ENCODE measurements around the gene WNT7A. TPM values are rescaled to one million over a fixed set of nuclear protein-coding genes. Genes with fewer than 3 reads are reported as not detected.

The WNT7A gene
- total RNA-seq, 1 donor from 2014 or later: not detected

DNA sequence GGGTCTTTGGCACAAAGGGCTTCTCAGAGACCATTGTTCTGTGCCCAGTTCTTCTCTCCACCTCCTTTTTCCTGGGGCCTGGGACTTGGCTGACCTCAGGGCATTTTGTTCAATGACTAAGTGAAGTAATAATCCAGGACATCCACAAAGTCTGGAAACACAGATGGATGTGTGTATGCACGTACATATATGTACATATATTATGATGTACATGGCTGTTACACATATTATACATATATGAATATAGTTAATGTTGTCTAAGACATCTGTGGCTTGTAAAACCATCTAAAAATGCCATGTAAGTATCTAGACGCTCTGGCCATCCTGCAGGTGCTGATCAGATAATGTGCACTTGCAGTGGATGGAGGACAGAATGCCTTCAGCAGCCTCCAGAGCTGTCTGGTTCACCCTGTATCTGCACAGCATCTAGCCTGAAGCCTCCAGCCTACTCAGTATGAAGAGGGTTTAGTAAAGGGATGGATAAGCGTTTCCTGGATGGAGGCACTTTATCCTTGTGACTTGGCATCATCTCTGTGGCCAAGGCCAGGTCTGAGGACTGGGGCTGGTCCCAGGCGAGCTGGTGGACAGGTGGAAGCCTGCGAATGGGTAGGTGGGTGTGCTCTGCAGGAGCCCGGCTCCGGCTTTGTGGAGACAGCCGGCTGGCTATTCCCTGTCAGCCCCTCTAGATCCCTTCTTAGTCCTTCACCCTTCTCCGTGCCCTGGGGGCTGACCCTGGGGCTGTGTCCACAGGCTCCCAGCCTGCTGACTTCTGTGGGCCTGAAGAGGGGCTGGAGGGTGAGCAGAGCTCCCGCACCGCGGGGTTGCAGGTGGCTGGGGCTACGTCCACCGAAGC, 88.4 kb downstream of the WNT7A start:
- TF ChIP-seq, protein P1, sequence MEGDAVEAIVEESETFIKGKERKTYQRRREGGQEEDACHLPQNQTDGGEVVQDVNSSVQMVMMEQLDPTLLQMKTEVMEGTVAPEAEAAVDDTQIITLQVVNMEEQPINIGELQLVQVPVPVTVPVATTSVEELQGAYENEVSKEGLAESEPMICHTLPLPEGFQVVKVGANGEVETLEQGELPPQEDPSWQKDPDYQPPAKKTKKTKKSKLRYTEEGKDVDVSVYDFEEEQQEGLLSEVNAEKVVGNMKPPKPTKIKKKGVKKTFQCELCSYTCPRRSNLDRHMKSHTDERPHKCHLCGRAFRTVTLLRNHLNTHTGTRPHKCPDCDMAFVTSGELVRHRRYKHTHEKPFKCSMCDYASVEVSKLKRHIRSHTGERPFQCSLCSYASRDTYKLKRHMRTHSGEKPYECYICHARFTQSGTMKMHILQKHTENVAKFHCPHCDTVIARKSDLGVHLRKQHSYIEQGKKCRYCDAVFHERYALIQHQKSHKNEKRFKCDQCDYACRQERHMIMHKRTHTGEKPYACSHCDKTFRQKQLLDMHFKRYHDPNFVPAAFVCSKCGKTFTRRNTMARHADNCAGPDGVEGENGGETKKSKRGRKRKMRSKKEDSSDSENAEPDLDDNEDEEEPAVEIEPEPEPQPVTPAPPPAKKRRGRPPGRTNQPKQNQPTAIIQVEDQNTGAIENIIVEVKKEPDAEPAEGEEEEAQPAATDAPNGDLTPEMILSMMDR (IDR thresholded peaks at IDR 0.05): no peak
- no peaks in the 10 kb centered on the region for H3K36me3 Mint-ChIP-seq (ENCODE audit: unreplicated experiment)
- H3K27me3 Mint-ChIP-seq (ENCODE audit: unreplicated experiment): peaks cover 4% of the 10 kb centered on the region
- H3K27ac Mint-ChIP-seq (ENCODE audit: unreplicated experiment): no peak overlapping the region
- no peak overlapping the region for H3K4me3 Mint-ChIP-seq (ENCODE audit: unreplicated experiment)
- H3K9me3 Mint-ChIP-seq (ENCODE audit: unreplicated experiment): no peaks in the 10 kb centered on the region
- H3K4me1 Mint-ChIP-seq (ENCODE audit: unreplicated experiment): no peaks in the 10 kb centered on the region
- DNase-seq (ENCODE audit: extremely low spot score, unreplicated experiment): no peak

DNA sequence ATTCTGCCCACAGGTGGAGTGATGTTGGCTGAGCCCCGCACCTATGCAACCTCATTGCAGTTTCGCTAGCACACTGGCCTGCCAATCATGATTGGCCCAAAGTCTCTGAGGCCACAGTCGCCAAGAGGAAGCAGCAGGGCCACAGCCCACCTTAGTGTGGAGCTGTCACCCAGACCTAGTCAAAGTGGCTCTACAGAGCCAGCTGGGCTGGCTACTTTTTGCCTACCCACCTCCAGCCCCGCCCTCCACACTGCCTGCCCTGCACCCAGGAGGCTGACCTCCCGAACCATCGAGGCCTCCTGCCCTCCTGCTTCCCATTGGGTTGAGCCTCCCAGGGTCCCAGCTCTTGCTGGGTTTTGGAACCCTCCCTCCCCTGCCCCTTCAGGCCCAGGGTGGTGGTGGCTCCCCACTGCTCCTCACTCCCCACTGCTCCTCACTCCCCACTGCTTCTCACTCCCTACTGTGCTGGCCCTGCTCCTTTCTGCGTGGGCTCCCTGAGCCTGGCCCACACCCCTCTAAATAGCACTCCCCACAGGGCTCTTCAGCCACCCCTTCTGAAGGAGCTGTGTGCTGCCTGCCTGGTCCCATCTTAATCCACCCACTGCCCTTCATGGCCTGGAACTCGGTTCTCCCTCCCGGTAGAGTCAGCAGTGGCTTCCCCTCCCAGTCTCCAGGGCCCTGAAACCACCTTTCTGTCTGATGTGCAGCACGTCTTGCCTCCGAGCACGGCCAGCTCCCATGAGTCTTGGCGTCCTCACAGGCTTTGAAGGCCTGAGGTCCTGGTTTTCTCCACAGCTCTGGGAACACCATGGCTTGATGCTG, 89.3 kb downstream of the WNT7A start:
- no peak for DNase-seq (ENCODE audit: extremely low spot score, unreplicated experiment)
- TF ChIP-seq, protein P1 (IDR thresholded peaks at IDR 0.05): no peak
- Mint-ChIP-seq H3K36me3 (ENCODE audit: unreplicated experiment) (no peaks in the 10 kb centered on the region), H3K4me3 (ENCODE audit: unreplicated experiment) (no peak overlapping the region), H3K27me3 (ENCODE audit: unreplicated experiment) (peaks cover 4% of the 10 kb centered on the region), H3K27ac (ENCODE audit: unreplicated experiment) (no peak overlapping the region), H3K9me3 (ENCODE audit: unreplicated experiment) (no peaks in the 10 kb centered on the region), H3K4me1 (ENCODE audit: unreplicated experiment) (no peaks in the 10 kb centered on the region)

DNA sequence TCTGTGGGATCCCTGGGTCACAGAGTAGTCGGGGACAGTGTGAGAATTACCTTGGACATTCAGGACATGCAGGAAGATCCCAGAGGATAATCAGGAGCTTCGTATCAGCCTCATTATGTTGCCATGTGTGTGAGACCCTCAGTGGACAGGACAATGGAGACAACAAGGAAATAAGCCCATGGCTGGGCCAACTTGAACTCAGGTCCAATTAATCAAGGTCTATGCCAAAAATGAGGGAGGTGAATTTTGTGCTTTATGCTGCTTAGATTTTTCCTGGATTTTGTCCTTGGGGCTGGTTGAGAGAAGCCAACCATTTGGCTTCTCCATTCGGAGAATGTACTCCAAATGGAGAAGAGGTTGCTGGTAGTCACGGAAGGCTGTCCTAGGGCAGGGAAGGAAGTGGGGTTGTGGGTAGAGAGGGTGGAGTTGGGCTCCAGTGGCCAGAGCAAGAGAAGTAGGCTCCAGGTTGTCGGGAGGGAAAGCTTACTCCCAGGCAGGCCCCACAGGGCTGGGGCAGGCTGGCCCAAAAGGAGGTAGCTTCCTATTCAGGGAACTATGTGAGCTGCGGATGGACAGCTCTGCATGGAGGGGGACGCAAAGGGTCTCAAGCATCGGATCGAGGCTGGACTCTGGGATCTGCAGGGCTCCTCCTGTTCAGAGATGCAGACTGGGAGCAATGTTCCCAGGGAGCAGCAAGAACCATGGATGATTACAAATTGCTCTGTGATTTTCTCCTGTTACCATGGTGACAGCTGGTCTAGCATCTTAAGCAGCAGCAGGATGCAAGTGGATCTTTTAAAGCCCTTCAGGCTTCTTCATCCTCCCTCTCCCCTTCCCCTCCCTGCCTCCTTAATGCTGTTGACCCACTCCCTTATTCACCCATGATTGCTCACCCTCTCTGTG, 91.1 kb downstream of the WNT7A start:
- no peak for DNase-seq (ENCODE audit: extremely low spot score, unreplicated experiment)
- TF ChIP-seq, protein P1 (IDR thresholded peaks at IDR 0.05): no peak
- Mint-ChIP-seq H3K36me3 (ENCODE audit: unreplicated experiment) (no peaks in the 10 kb centered on the region), H3K4me3 (ENCODE audit: unreplicated experiment) (no peak overlapping the region), H3K27ac (ENCODE audit: unreplicated experiment) (no peak overlapping the region), H3K4me1 (ENCODE audit: unreplicated experiment) (no peaks in the 10 kb centered on the region), H3K27me3 (ENCODE audit: unreplicated experiment) (peaks cover 4% of the 10 kb centered on the region), H3K9me3 (ENCODE audit: unreplicated experiment) (no peaks in the 10 kb centered on the region)

DNA sequence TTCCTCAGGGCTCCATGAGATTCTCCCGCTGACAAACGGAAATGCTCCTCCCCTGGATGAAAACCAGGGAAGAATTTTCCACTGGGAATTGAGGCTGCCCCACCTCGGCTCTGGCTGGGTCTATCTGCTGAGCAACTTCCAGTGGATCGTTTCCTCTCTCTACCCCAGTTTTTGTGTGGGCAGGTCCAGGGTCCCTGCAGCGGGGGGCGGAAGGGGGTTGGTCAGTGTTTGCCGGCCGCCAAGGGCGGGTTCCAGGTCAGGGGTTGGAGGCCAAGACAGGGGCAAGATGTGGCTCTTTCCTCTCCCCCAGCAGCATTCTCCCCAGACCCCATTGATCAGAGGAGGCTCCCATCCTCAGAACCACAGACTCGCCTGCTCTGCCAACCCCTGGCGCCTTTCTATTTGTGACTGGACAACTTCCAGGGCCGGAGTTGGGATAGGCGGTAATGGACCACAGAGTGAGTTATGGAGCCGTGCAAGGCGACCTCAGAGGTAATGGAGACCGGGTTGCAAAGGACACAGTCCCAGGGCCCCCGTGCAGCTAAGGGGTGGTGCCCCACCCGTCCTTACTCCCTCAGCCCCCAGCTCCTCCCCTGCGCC, 92.2 kb downstream of the WNT7A start:
- Mint-ChIP-seq H3K9me3 (ENCODE audit: unreplicated experiment) (no peaks in the 10 kb centered on the region), H3K27ac (ENCODE audit: unreplicated experiment) (no peak overlapping the region)

More for the DNA sequence above, 92.2 kb downstream of the WNT7A start:
- no peak overlapping the region for H3K4me3 Mint-ChIP-seq (ENCODE audit: unreplicated experiment)
- TF ChIP-seq, protein P1 (IDR thresholded peaks at IDR 0.05): no peak
- H3K36me3 Mint-ChIP-seq (ENCODE audit: unreplicated experiment): no peaks in the 10 kb centered on the region
- no peak for DNase-seq (ENCODE audit: extremely low spot score, unreplicated experiment)
- no peaks in the 10 kb centered on the region for H3K4me1 Mint-ChIP-seq (ENCODE audit: unreplicated experiment)
- peaks cover 5% of the 10 kb centered on the region for H3K27me3 Mint-ChIP-seq (ENCODE audit: unreplicated experiment)
